ENCODE measurements around the gene C8A.

GRCh38 chr1:56953386-56953785 lies 98.8 kb downstream of the C8A start:
- TF ChIP-seq CTCF (IDR thresholded peaks at IDR 0.05), result no peak
- TF ChIP-seq POLR2A (IDR thresholded peaks at IDR 0.05), result no peak
